HEK293 (cell line): ENCODE results near the gene LDAF1.

Experiments
- CTCF ChIA-PET: fragments of 350-600 bp; formaldehyde crosslinking; extraction: SDS; loops from one replicate; lab custom pipeline; 2021; ENCODE audit warnings: antibody characterized with exemption; lab: Yijun Ruan, JAX
- POLR2A ChIA-PET: fragments of 300-600 bp; formaldehyde crosslinking; extraction: SDS; loops from one replicate; lab custom pipeline; 2020; ENCODE audit warnings: antibody characterized with exemption, inconsistent platforms; lab: Yijun Ruan, JAX
- H3K27ac ChIP-seq: fragments of 200-500 bp; sonication (Bioruptor generic); 2 replicates; pipeline ENCODE4 v1.5.1; 2014; ENCODE audit warnings: low read depth, low read length, control low read depth, inconsistent platforms; ENCODE audit errors: extremely low read depth
- H3K36me3 ChIP-seq, 2 experiments: fragments of 200-500 bp in 1 of 2; sonication (Bioruptor generic) in 1 of 2; 1 replicate in 1 of 2; 2 replicates in 1 of 2; pipeline ENCODE4 v1.5.1; 2014 to 2017; ENCODE audit warnings: inconsistent platforms in 2 of 2, low read length in 2 of 2; ENCODE audit not compliant: control insufficient read depth in 2 of 2, insufficient read depth in 1 of 2
- H3K4me1 ChIP-seq: fragments of 200-500 bp; sonication (Bioruptor generic); 2 replicates; pipeline ENCODE4 v1.5.1; 2014; ENCODE audit warnings: mild to moderate bottlenecking, low read length, inconsistent platforms; ENCODE audit not compliant: control insufficient read depth, insufficient read depth
- H3K4me3 ChIP-seq: 2 replicates; pipeline ENCODE4 v1.5.1; 2011; ENCODE audit warnings: low read depth, mild to moderate bottlenecking, control low read depth, low read length, moderate library complexity
- H3K9me3 ChIP-seq: fragments of 200-500 bp; sonication (Bioruptor generic); 2 replicates; pipeline ENCODE4 v1.5.1; 2014; ENCODE audit warnings: low read depth, low read length, inconsistent platforms; ENCODE audit not compliant: control insufficient read depth, insufficient read depth
- ELK4 ChIP-seq: IDR thresholded peaks from 2 replicates; pipeline ENCODE4 v1.6.1; 2011; ENCODE audit warnings: mild to moderate bottlenecking, low read depth, low read length, borderline replicate concordance
- FEZF1 ChIP-seq: fragments of 450-650 bp; formaldehyde crosslinking; IDR thresholded peaks from 2 replicates; pipeline ENCODE4 v1.5.1; 2016; ENCODE audit warnings: missing biosample characterization, missing genetic modification characterization
- INSM2 ChIP-seq: fragments of 450-650 bp; formaldehyde crosslinking; IDR thresholded peaks from 2 replicates; pipeline ENCODE4 v1.5.1; 2016; ENCODE audit warnings: missing biosample characterization, missing genetic modification characterization
- KLF1 ChIP-seq: fragments of 450-650 bp; formaldehyde crosslinking; IDR thresholded peaks from 2 replicates; pipeline ENCODE4 v1.5.1; 2016; ENCODE audit warnings: missing biosample characterization, missing genetic modification characterization
- KLF17 ChIP-seq: fragments of 450-650 bp; formaldehyde crosslinking; IDR thresholded peaks from 2 replicates; pipeline ENCODE4 v1.5.1; 2016; ENCODE audit warnings: missing biosample characterization, missing genetic modification characterization
- PRDM4 ChIP-seq: fragments of 450-650 bp; formaldehyde crosslinking; IDR thresholded peaks from 2 replicates; pipeline ENCODE4 v1.5.1; 2017; ENCODE audit warnings: missing biosample characterization, missing genetic modification characterization
- REPIN1 ChIP-seq: fragments of 450-650 bp; formaldehyde crosslinking; IDR thresholded peaks from 2 replicates; pipeline ENCODE4 v1.5.1; 2017; ENCODE audit warnings: missing biosample characterization, missing genetic modification characterization, low read depth
- TSHZ1 ChIP-seq: fragments of 450-650 bp; formaldehyde crosslinking; IDR thresholded peaks from 2 replicates; pipeline ENCODE4 v1.5.1; 2016; ENCODE audit warnings: missing biosample characterization, missing genetic modification characterization, borderline replicate concordance
- WT1 ChIP-seq: fragments of 450-650 bp; formaldehyde crosslinking; IDR thresholded peaks from 2 replicates; pipeline ENCODE4 v1.5.1; 2016; ENCODE audit warnings: missing biosample characterization, missing genetic modification characterization
- ZFHX2 ChIP-seq: fragments of 450-650 bp; formaldehyde crosslinking; conservative IDR thresholded peaks from 2 replicates; pipeline ENCODE4 v1.5.1; 2016; ENCODE audit warnings: missing biosample characterization, missing genetic modification characterization
- ZNF114 ChIP-seq: fragments of 450-650 bp; formaldehyde crosslinking; IDR thresholded peaks from 2 replicates; pipeline ENCODE4 v1.5.0; 2017; ENCODE audit warnings: missing biosample characterization, missing genetic modification characterization
- ZNF175 ChIP-seq: fragments of 450-650 bp; formaldehyde crosslinking; IDR thresholded peaks from 2 replicates; pipeline ENCODE4 v1.5.1; 2016; ENCODE audit warnings: missing biosample characterization, missing genetic modification characterization
- ZNF2 ChIP-seq: fragments of 450-650 bp; formaldehyde crosslinking; IDR thresholded peaks from 2 replicates; pipeline ENCODE4 v1.5.1; 2016; ENCODE audit warnings: missing biosample characterization, missing genetic modification characterization
- ZNF311 ChIP-seq: fragments of 450-650 bp; formaldehyde crosslinking; IDR thresholded peaks from 2 replicates; pipeline ENCODE4 v1.5.1; 2017; ENCODE audit warnings: missing biosample characterization, missing genetic modification characterization, borderline replicate concordance
- ZNF394 ChIP-seq: fragments of 450-650 bp; formaldehyde crosslinking; IDR thresholded peaks from 2 replicates; pipeline ENCODE4 v1.5.1; 2016; ENCODE audit warnings: missing biosample characterization, missing genetic modification characterization, mild to moderate bottlenecking, moderate library complexity, borderline replicate concordance
- ZNF501 ChIP-seq: fragments of 450-650 bp; formaldehyde crosslinking; IDR thresholded peaks from 2 replicates; pipeline ENCODE4 v1.5.1; 2016; ENCODE audit warnings: missing biosample characterization, missing genetic modification characterization
- ZNF548 ChIP-seq: fragments of 450-650 bp; formaldehyde crosslinking; IDR thresholded peaks from 2 replicates; pipeline ENCODE4 v1.5.1; 2016; ENCODE audit warnings: missing biosample characterization, missing genetic modification characterization
- ZNF561 ChIP-seq: fragments of 450-650 bp; IDR thresholded peaks from 2 replicates; pipeline ENCODE4 v1.5.1; 2018; ENCODE audit warnings: missing biosample characterization, missing genetic modification characterization, borderline replicate concordance
- ZNF654 ChIP-seq: fragments of 450-650 bp; formaldehyde crosslinking; IDR thresholded peaks from 2 replicates; pipeline ENCODE4 v1.5.1; 2016; ENCODE audit warnings: low read depth, missing biosample characterization, missing genetic modification characterization
- ZNF785 ChIP-seq: fragments of 450-650 bp; formaldehyde crosslinking; IDR thresholded peaks from 2 replicates; pipeline ENCODE4 v1.5.1; 2016; ENCODE audit warnings: missing biosample characterization, missing genetic modification characterization

LDAF1 gene

GRCh38 chr16:21222495-21223337, 64.2 kb downstream of the LDAF1 start:
- ChIA-PET POLR2A (no interaction called here), CTCF (interaction anchor here (0.7 to 1.7 kb wide), 2 partner anchors 13 to 21 kb away, joined by 3 to 4 read pairs; no protein-coding TSS in a partner anchor)
- H3K27ac ChIP-seq, result no peak overlapping the region
- no peaks in the 10 kb centered on the region for H3K36me3 ChIP-seq
- H3K9me3 ChIP-seq, result no peaks in the 10 kb centered on the region
- TF ChIP-seq KLF17 (0 out of 2 replicates have a peak, but pooled peaks have one; percentile 35), WT1 (tag by site-specific recombination) (peak; percentile 84), ELK4 (no peak), KLF1 (peak; percentile 58)
- H3K4me1 ChIP-seq, result no peaks in the 10 kb centered on the region
- H3K4me3 ChIP-seq, result no peak overlapping the region

DNA sequence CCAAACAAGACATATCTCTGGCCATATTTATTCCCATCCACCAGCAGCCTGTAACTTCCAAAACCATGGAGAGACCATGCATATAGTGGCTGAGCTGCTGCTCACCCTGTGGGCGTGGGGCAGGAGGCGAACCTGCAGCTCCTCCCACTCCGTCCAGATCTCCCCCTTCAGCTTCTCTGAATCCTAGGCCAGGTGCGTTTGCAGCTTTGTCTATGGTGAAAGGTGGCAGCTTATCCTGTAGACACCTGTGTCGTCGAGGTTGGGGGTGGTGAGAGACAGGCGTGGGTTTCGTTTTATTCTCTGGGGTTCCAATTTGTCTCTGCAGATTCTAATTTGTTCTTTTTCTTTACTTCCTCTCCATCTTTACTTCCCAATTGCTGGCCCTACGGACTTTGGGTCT, 65.3 kb downstream of the LDAF1 start:
- TF ChIP-seq ZNF311 (tag by site-specific recombination), result no peak
- TF ChIP-seq ZNF114, result no peak
- no peak for TF ChIP-seq PRDM4 (tag by site-specific recombination)
- no peak for TF ChIP-seq ZNF561 (tag by site-specific recombination)
- TF ChIP-seq INSM2, result no peak
- TF ChIP-seq ZNF501, result no peak
- no peak for TF ChIP-seq REPIN1 (tag by site-specific recombination)
- no peak for TF ChIP-seq FEZF1 (tag by site-specific recombination)
- TF ChIP-seq ZNF548 (tag by site-specific recombination), result no peak
- TF ChIP-seq ZNF785 (tag by site-specific recombination), result no peak
- POLR2A ChIA-PET, result no interaction called here
- CTCF ChIA-PET, result interaction anchor here (1.7 kb wide), 1 partner anchor 12 kb away, joined by 4 read pairs; no protein-coding TSS in a partner anchor
- H3K4me1 ChIP-seq, result no peaks in the 10 kb centered on the region
- no peak overlapping the region for H3K4me3 ChIP-seq
- H3K27ac ChIP-seq, result no peak overlapping the region
- H3K36me3 ChIP-seq, result no peaks in the 10 kb centered on the region
- no peaks in the 10 kb centered on the region for H3K9me3 ChIP-seq

DNA sequence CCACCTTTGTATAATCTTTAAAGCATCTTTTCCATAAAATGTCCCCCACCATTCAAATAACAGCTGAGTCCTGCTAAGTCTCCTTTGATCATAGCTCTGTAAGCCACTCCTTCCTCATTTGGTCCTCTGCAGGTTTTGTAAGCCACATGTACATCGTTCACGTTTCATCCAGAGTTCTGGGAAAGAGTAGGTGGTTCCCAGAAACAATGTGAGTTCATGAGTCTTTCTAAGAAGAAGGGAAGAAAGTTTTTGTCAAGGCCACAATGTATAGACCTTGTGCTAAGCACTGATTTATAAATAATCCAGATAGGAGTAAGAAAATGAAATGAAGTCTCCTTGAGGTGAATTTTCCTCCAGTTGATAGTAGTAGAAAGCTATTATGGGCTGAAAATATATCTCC, 66.3 kb downstream of the LDAF1 start:
- Histone ChIP-seq H3K9me3 (no peaks in the 10 kb centered on the region), H3K4me3 (no peak overlapping the region), H3K36me3 (no peaks in the 10 kb centered on the region), H3K27ac (no peak overlapping the region), H3K4me1 (no peaks in the 10 kb centered on the region)
- CTCF ChIA-PET, result no interaction called here
- POLR2A ChIA-PET, result no interaction called here
- TF ChIP-seq ZNF175 (tag by site-specific recombination) (no peak), ZNF2 (tag by site-specific recombination) (no peak), ZNF654 (tag by site-specific recombination) (no peak), ZNF394 (tag by site-specific recombination) (no peak), TSHZ1 (tag by site-specific recombination) (no peak), ZFHX2 (tag by site-specific recombination) (no peak)
